C4-2B (cell line): Measurements from ENCODE around the gene LFNG.
"Not testable (repeated sequence)": the region's sequence is repeated elsewhere in the genome, so short reads cannot be mapped to it uniquely, and the experiment has no call there.

ENCODE experiments used
- CTCF ChIP-seq: fragments of 450-650 bp; conservative IDR thresholded peaks from 2 replicates; pipeline ENCODE4 v1.5.1; 2017; ENCODE audit warnings: mild to moderate bottlenecking
- ZFX ChIP-seq: fragments of 450-650 bp; IDR thresholded peaks from 2 replicates; pipeline ENCODE4 v1.6.1; 2017

DNA sequence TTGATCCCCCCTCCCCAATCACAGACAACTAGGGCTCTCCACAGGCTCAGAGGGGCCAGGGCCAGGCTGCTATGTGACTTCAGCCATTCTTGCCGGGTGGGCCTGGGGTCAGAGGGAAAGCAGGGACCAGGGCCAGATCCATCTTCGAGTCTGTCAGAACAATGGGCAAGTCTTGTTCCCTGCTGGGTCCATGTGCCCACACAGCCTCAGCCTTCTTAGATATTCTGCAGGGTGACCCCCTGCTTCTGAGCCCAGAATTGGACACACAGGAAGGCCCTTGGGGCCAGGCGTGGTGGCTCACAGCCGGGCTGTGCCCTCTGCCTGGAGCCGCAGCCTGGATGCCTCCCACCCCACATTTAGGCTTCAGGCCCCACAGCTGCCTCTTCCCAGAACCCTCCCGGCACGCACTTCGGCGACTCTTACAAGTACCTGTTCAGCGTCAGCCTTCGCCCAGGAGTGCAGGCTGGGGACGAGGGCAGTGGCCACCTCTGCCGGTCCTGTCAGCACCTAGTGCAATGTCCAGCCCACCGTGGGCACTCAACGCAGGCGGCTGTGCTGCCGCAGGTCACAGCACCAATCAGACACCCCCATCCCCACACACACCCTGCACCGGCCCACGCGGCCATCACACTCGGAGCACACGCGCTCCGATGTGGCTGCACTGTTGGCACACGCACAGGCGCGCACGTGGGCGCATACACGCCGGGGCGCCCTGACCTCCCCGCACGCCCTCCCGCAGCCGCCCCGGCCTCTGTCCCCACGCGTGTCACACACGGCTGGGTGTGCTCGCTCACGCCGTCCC, 11.6 kb downstream of the LFNG start:
- not testable (repeated sequence) for TF ChIP-seq CTCF, ZFX
